GM19238 (cell line): ENCODE measurements around the gene SNX4.
"Not testable (repeated sequence)": the region's sequence is repeated elsewhere in the genome, so short reads cannot be mapped to it uniquely, and the experiment has no call there.

Source experiments
- DNase-seq: peaks from one replicate; pipeline ENCODE4 v3.0.0; 2011; ENCODE audit warnings: low spot score; ENCODE audit not compliant: insufficient read length

Gene SNX4

DNA sequence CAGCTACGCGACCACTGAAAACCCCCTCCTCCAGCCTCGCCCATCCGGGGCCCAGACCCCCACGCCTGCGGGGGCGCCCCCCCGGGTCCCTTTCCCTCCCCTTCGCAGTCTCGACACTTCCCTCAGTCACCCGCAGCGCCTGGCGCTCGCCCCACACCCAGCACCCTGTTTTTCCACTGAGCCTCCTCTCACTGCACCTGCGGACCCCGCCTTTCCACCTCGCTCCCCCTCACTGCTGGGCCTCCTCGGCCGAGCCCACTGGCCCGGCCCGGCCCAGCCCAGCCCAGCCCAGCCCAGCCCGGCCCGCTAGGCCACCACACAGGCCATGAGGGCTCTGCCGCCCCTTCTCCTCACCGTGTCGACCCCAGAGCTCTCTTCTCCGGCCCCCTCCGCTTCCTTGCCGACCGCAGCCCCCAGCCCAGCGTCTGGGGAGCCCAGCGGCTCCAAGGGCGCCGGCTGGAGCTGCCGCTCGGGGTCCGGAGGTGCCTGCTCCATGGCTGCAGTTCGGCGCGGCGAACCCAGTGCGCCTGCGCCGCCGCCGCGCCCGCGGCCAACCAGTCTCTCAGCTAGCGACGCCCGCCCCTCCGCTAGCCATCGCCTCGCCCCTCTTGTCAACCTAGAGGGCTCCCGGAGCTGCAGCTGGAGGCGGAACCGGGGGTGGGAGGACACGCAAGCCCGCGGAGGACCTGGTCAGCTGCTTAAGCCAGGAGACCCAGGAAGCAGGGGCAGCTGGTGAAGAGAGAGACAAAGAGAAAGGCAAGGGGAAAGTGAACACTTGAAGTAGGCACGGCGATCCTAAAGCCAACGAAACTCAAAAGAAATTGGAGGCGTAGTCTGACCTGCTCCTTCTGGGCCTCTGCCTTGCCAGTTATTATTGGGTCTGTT is at the start of gene SNX4:
TSS of gene SNX4 (minus strand) at position 525 of the 885 bp plus-strand sequence. CDS start at position 495, 30 bp downstream.
- DNase-seq: peak; percentile 76

DNA sequence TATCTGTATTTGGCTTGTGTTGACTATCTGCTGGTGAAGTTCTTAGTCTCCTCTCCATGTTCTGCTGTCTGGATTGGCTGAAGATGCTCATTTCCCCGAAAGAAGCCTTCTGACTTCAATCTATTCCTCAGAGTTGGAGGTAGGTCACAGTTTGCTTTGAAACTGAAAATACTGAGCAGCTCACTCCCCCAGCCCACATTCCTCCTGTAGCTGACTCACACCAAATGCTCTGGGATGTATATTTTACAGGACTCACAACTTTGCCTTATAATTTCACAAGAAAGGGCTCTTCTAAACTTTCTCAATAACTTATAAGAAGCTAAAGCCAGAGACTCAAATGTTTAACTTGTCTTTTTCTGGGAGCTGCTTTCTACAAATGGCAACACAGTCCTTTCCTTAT is 36.3 kb upstream of the SNX4 start:
- no peak for DNase-seq

DNA sequence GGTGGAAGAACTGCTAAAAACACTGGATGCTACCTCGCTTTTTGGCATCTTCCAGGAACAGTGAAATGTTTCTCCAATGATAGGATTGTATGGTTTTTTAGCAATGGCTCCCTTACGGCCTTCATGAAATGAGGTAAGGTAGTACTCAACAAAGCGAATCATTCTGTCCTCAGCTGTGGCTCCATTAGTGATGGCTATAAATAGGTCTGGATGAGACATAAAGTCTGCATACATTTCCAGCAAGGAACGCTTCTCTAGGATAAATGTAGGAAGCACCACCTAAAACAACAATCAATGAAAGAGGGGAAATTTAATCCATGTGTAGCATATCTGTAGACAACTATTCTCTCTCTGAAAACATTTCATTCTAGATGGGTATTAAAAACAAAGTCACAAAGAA is 32.4 kb upstream of the SNX4 start:
- DNase-seq: no peak

DNA sequence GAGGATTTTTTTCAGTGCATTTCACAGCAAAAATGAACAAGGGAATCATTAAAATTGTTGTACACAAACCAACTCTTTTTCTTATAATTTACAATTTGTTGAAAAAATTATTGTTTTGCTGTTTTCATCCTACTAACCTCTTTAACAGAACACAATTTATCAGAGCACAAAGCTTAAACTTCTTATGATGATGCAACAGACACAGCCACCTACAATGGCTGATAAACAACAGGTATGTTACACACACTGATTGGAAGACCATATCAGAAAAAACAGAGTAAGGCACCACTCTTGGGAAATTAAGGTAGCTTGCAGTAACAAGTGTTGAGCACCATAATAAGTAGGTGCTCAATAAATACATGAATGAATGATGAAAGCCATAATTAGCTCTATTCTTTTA is 8.9 kb upstream of the SNX4 start:
- no peak for DNase-seq

DNA sequence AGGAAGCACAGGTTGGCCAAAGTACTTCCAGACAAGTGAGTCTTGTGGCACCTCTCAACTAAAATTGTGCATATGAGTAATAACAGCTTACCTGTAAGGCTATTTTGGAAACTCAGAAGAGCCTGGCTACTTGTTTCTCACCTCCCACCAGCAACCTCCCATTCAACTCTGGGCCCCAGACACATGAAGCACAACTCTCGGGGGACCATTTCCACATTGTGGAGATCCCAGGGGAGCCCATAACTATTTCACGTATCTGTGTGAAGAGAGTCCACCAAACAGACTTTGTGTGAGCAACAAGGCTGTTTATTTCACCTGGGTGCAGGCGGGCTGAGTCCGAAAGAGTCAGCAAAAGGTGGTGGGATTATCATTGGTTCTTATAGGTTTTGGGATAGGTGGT is 5.2 kb upstream of the SNX4 start:
- no peak for DNase-seq

DNA sequence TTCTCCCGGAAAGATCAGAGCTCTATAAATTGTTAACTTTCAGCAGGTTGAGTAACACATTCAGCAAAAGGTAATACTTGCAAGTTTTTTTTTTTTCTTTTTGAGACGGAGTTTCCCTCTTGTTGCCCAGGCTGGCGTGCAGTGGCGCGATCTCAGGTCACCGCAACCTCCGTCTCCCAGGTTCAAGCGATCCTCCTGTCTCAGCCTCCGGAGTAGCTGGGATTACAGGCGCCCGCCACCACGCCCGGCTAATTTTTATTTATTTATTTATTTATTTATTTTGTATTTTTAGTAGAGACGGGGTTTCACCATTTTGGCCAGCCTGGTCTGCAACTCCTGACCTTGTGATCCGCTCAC is 539 bp upstream of the SNX4 start:
- DNase-seq: not testable (repeated sequence)

DNA sequence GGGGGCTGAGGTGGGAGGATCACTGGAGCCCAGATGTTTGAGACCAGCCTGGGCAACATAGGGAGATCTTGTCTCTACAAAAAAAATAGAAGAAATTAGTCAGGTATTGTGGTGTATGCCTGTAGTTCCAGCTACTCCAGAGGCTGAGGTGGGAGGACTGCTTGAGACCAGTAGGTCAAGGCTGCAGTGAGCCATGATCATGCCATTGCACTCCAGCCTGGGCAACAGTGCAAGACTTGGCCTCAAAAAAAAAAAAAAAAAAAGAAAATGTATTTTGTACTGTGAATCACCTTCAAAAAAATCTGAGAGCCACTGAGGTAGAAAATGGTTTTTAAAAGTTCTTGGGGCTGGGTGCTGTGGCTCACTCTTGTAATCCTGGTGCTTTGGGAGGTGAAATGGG is 4.6 kb downstream of the SNX4 start:
- no peak for DNase-seq

DNA sequence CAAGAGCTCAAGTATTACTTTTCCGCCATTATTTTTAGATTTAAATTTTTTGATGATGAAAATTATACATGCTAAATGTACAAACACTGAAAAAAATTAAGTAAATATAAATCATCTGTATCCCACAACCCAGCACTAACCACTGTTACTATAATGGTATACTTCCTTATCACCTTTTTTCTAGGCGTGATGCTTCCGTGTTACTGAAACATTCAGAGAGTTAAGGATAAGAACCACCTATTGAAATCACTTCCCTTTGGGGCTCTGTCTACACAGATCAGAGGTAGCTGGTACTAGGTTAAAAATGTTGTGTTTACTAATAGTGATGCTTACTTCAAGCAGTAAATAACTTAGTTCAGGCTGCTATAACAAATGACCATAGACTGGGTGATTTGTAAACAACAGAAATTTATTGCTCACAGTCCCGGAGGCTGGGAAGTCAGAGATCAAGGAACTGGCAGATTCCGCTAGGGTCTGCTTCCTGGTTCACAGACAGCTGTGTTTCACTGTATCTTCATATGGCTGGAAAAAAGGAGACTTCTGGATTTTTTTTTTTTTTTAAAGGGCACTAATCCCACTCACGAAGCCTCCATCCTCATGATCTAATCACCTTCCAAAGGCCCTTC is 6.4 kb downstream of the SNX4 start:
- no peak for DNase-seq

DNA sequence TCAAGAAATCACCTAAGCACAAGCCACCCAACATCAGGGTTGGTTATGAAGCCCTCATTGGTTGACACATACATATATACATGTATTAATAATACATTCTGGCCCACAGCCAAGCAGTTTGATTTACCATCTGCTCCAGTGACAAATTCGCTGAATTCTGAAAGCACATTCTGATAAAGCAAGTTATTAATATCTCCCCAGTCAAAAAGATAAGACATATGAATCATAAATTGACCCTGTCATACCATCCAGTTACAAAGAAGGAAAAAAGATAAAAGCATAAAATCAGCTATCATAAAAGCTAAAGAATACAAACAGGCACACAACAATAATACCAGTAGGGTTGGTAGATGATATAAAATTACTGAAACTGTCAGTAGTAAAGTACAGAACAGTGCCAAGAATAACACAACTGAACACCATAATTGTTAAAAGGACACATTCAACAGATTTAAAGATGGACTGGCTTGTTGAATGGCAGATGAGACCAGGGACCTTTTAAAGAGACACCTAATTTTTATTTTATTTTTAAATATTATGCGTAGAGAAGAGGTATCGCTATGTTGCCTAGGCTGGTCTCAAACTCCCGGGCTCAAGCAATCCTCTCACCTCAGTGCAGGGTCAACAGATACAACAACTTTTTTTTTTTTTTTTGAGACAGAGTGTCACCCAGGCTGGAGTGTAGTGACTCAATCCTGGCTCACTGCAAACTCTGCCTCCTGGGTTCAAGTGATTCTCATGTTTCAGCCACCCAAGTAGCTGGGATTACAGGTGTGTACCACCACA is 7.7 kb downstream of the SNX4 start:
- DNase-seq: no peak

DNA sequence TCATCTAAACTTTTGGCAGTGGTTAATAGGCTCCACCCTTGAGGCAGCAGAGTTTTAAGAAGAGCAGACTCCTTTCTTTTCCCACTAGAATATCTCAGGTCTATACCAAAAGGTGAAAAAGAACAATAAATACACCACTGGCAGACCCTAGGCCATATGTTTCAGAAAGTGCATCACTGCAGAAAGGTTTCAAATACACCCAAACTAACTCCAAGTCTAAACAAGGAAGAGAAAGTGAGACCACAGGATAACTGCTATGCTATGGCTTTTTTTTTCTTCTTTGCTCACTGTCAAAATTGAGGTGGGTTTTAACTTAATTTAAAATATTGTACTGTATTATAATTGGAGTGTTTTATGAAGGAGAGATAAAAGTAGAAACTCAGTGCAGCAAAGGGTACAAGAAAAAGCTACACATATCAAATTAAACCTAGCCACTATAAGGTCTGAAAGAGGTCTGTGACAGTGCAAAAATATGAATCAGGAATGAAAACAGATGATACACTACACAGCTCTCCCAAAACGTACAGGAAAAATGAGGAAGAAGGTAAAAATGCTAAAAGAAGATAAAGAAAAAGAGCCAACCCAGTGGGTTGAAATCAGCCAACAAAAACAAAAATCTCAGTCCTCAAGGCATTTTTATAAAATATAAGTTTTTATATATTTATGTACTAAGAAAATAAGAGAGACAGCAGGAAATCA is 8.4 kb downstream of the SNX4 start:
- no peak for DNase-seq

DNA sequence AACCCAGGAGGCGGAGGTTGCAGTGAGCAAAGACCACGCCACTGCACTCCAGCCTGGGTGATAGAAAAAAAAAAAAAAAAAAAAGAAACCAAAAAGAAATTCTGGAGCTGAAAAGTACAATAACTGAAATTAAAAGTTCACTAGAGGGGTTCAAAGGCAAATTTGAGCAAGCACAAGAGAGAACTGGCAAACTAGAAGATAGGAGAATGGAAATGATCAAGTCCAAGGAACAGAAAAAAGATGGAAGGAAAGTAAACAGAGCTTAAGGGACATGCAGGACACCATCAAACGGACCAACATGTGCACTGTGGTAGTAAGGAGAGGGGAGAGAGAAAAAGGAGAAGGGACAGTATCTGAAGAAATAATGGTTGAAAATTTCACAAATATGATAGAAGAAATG is 12.9 kb downstream of the SNX4 start:
- DNase-seq: no peak

DNA sequence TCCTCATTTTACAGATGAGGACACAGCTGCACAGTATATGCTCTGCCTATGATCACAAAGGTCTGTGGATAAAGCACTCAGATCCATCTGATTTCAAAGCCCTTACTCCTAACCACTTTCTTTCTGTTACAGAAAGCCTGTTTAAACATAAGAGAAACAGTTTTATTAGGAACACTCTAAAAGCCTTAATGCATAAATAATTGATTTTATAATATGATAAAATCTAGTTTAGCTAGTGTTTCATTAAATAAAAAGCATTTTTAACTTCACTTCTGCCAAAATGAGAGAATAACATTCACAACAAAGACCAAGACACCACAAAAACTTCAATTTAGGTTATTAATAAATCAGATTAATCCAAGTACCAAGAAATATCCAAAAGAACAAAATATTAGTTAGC is 21.4 kb downstream of the SNX4 start:
- DNase-seq: no peak

DNA sequence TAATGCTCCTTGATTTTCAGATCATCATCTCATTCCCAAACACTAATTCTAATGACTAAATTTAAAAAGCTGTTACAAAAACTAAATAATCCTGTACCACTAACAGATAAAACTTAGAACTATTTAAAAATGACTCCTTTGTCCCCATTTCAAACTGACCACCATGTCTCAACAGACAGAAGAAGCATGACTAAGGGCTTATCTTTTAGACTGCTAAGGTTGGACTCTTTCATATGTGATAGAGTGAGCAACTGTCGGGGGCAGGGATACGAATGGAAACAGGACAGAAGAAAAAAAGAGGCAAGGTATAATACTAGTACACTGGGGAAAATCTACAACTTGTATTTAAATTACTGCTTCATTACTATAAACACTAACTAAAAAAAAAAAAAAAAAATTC is 23.3 kb downstream of the SNX4 start:
- DNase-seq: no peak

DNA sequence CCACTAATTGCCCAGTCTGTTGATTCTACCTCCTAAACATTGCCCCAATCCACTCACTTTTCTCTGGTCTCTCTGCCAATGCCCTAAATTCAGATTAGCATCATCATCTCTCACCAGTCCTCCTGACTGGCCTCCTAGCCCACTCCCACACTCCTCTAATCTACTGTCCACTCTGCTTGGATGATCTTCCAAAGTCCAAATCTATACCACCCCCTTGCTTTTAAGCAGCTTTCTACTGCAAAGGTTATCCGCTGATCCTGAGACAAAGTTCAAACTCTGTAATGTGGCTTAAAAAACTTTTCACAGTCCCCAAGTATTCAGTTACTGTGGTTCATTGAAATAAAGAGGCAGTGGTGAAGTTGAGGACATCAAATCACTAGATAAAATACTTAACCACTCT is 37.6 kb downstream of the SNX4 start:
- no peak for DNase-seq

DNA sequence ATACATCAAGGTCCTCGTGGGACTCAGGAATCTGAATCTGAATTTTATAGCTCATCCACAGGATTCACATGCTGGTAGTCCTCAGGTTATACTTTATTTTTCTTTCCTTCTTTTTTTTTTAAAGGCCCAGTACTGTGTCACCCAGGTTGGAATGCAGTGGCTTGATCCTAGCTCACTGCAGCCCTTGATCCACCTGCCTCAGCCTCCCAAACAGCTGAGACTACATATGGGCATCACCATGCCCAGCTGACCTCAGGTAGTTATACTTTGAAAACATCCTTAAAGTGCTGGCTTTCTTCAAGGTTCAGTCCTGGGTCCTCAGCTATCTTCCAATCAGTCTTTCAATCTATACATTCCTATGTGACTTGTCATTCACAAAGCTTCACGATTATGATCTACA is 38.2 kb downstream of the SNX4 start:
- no peak for DNase-seq

DNA sequence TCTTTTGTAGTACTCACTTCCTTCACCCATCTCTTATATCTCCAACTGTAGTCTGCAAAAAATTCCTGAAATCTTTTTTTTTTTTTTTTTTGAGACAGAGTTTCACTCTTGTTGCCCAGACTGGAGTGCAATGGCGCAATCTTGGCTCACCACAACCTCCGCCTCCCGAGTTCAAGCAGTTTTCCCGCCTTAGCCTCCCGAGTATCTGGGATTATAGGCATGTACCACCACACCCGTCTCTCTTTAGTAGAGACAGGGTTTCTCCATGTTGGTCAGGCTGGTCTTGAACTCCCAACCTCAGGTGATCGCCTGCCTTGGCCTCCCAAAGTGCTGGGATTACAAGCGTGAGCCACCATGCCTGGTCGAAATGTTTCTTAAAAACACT is 38.6 kb downstream of the SNX4 start:
- DNase-seq: not testable (repeated sequence)

DNA sequence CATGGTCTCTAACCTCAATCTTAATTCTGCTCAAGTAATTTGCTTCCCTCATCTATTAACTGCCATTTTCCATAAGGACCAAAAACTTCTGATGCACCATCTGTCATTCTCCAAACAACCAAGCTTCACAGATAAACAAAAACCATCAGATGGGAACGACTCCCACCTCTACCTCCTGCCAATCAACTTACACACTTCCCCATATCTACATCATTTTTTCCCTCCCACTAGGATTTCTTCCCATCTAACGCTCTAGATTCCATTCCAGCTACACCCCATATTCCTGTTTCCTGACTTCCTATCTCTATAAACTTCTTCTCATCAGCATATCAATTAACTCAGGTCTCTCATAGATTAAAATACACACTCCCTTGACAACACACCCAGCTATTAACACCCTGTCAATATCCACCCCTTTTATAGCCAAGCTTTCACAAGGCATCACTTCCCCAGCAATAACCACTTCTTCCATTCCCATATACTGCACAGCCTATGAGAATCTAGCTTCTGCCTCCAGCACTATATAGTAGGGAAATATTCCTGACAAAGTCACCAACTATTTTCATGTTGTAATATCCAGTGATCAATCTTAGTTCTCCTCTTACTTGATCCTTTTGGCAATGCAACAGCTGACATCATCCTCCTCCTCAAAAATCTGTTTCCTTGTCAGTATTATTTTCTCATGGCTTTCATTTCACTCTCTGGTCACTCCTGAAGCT is 39.2 kb downstream of the SNX4 start:
- no peak for DNase-seq

DNA sequence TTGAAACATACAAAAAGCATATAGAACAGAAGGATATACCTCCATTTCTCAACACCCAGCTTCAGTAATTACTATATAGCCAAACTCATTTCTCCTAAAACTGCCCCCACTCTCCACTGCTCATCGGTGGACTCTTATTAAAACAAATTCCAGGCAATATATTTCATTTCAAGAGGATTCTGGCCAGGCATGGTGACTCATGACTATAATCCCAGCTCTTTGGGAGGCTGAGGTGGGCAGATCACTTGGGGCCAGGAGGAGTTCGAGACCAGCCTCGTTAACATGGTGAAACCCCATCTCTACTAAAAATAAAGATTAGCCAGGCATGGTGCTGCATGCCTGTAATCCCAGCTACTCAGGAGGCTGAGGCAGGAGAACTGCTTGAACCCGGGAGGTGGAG is 40.9 kb downstream of the SNX4 start:
- DNase-seq: no peak

DNA sequence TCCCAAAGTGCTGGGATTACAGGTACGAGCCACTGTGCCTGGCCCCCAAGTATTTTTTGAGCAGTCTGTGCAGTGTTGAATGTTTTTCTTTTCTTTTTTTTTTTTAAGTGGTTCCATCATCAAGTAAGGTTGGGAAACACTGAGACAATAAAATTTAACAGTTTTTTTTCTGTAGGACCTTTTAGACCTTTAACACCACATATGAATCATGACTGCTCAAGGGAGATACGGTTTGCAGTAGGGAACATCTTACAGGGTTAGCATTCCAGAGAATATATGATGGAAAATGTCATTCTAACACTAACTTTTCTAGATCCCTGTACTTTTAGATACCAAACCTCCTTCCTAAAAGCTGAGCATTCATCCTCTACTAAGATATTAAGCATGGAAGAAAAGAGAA is 41.7 kb downstream of the SNX4 start:
- no peak for DNase-seq

DNA sequence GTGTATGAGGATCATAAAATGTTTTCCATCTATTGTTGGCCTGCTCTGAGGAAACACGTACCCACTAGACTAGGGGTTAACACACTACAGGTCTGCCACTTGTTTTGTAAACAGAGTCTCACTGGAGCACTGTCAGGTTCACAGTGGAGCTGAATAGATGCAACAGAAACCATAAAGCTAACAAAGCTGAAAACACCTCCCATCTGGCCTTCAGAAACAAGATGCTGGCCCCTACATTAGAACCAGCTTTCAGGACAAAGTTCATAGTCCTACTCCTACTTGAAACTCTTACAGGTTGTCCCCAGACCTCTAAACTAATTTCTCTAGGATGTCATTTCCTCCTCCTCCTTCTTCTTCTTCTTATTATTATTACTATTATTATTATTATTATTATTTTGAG is 42.3 kb downstream of the SNX4 start:
- DNase-seq: no peak

DNA sequence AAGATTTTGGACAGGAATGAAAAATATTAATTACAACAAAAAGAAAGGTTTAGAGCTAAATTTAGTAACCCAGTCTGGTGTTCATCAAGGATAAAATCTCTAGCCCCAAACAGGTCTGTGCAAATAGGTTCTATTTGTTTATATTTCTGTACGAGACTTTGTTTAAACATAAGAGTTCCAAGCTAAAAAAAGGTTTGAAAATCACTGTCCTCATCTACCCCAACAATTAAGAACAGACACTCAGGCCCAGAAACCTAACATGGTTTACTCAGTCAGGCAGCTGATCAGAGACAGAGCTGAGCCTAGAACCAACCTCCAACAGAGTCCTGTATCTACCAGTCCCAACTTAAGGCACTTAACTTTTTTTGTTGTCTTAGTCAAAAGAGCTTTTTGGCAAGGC is 49.3 kb downstream of the SNX4 start:
- no peak for DNase-seq
